DMS 273 treated with DMSO at 0.1 percent for 48 hours (cell line): Measurements from ENCODE around the gene SPACA7.

Source experiments
- DNase-seq: peaks from one replicate; lab custom pipeline; 2025; lab: John Stamatoyannopoulos, UW

The SPACA7 gene

DNA sequence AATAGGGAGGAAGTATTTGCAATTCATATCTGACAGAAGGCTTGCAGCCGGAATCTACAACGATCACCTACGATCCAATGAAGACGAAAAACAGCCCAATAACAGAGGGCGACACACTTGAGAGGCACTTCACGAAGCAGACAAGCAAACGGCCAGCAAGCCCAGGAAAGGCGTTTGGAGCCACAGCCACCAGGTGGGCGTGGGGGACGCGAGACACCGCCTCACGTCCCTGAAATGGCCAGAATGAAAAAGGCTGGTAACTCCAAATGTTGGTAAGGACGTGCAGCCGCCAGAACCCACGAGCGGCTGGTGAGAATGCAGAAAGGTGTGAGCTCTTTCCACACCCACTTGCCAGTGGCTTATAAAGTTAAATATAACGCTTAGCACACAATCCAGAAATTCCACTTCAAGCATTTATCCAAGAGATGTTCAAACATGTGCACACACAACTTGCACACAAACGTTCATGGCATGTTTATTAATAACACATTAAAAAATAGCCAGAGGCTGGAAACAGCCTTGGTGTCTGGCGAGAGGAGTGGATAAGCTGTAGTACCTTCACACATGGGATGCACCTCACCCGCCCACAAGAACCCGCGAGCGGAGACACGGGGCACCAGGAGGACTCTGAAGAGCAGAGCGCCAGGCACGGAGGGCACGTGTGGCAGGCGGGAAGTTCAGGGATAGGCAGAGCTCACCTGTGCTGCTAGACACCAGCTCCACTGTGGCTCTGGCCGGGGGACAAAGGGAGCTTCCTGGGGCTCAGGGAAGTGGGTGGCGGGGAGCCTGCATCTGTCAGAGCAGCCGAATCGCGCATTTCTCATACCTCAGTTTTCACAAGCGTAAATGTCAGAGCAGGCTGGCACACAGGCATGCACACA lies 89.3 kb downstream of the SPACA7 start:
- no peak for DNase-seq

DNA sequence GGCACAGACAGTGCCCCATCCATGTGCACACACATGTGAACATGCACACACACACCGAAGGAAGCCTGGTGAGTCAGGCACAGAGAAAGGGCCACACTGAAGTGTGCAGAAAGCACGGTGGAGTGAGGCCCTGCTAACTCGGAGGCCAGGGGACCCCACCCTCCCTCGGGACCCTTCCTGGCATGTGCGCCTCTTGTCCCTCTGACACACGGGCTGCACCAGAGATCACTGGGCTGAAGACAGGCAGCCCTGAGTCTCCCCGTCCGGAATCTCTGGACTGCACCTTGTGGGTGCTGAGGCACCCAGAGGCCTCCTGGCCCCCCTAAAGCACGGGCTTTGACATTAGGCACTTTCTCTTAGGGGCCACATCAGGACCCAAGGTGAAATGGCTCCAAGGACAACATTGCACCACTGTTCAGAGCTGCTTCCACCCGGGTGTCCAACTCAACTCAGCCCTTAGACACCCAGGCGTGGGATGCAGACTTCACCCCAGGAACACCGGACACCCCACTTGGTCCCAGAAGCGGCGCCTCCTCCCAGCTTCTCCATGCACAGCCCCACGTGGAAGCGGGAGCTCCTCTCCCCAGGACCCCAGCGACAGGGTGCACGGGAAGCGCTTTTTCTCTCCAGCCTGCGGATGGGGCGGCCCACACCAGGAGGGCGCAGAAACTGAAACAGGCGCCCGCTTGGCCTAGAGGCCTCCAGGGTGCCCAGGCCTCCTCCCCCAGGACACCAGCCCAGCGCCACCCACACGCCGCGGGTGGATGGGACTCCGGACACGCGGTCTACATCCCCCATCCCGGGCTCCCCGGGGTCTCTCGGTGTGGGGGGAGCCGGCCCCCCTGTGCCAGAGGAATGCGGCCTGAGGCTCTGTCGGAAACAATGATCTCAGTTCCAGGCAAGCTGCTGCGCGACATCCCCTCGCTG lies 90.2 kb downstream of the SPACA7 start:
- DNase-seq = no peak

DNA sequence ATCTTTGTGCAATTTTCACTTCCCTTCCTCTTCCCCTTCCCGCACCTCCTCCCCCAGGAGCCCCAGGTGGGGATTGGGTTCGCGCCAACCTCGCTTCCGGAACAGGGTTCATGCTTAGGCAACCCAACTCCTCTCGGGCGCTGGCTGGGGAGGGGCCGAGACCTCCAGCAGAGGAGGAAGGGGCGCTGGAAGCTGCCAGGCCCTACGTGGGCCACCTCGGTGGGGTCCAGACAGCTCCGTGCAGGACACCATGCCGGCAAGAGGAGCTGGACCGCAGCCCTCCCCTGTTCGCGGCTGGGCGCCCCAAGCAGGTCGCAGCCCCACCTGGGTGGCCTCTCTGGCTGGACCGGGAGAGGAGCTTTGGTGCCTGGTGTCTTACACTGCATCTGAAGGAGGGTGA lies 91.1 kb downstream of the SPACA7 start:
- DNase-seq = no peak

DNA sequence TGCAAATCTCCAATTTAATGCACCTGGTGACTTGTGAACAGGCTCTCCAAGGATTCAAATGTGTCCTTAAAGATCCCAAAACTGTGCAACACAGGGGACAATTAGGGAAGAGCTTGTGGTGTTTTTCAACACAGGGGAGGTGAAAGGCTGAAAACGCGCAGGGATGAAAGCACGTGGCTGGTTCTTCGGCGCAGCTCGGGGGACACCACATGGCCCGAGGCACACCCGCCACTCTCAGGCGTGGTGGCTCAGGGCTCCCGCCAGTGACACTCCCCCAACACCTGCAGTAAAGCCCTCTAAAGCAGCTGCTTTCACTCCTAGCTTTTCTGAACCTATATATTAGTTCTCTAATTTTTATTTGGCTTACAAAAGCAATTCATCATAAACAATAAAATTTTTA lies 91.9 kb downstream of the SPACA7 start:
- no peak for DNase-seq

DNA sequence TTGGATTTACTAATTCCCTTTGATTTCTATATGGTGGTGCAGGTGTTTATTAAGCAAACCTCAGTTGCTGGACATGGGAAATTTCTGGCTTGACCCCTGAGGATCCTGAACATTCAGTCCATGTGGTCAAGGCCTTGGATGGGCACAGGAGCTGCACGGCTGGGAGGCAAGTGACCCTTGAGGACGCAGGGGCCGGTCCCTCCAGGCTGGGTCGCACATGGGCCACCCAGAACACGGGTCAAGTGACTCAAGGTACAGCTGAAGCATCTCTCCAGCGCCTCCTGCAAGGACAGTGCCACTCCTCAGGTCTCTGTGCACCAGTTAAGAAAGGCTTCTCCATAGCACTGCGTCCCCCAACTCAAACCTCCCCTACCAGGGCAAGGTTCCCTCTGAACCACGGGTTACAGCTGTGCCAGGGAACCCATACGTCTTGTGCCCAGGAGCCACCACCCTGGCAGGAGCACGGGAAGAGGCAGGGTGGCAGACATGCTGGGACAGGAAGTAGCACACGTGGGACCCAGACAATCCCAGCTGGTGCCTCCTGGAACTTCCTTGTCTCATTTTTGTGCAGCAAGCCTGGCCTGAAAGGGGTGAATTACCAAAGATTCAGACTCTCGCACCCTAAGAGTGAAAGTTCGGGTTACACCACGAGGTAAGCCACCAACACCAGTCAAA lies 93.1 kb downstream of the SPACA7 start:
- no peak for DNase-seq

DNA sequence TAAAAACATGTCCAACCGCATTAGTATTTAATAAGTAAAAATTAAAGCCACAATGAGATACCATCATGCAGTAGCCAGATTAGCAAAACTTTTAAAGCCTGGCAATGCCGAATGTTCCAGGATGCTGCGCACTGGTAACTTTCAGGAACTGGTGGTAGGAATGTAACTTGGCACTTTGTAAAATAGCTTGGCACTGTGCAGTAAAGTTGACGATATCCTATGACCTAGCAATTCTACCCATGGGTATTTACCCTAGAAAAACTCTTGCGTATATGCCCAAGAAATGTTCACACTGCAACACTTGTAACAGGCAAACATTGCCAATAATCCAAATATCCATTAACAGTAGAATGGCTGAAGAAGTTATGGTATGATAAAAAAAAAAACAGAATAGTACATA lies 97.7 kb downstream of the SPACA7 start:
- no peak for DNase-seq

DNA sequence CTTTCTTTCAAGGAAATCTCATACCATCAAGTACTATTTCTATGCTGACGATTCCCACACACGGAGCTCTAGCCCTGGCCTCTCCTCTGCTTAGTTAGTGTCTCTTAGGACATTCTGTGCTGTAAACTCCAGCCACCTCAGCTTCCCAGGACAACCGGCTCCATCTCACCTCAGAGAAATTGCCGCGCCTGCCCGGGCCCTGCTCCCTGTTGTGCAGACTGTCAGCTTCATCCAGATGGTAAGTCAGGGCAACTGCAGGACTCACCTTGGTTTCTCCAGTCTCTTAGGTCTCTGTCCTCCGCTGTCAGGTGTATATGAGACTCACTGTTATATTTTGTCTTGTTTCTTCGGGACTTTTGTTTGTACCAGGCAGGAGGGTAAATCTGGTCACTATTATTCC lies 98.7 kb downstream of the SPACA7 start:
- DNase-seq = no peak

DNA sequence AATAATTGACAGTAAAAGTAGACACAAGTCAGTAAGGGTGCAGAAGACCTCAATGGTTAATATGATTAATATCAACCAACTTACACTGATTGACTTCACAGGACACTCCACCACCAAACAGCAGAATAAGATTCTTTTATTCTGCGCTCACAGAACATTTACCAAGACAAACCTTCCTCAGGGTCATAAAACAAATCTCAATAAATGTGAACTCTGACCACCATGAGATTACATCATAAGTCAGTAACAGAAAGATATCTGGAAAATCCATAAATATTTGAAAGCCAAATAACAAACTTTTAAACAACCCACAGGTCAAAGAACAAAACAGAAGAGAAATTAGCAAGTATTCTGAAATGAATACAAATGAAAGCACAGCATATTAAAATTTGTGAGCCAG lies 99.7 kb downstream of the SPACA7 start:
- DNase-seq = no peak

DNA sequence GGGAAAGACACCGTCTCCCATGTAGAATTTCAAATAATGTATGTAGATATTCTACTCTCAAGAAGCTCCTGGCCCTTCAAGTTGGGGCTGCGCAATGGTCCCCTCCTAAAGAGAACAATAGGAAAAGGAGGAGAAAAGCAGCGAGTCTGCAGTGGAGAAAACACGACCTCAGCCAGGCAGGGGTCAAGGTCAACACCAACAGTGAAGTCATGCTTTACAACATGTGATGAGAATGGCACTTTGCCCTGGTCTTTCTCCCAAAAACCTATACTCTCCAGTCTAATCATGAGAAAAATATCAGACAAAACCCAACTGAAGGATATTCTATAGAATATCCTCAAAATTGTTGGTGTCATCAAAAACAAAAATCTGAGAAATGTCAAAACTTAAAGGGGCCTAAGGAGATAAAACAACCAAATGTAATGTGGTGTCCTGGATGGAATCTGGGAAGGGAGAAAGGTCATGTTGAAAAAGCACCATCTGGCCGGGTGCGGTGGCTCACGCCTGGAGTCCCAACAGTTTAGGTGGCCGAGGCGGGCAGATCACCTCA lies 101.0 kb downstream of the SPACA7 start:
- DNase-seq = no peak

DNA sequence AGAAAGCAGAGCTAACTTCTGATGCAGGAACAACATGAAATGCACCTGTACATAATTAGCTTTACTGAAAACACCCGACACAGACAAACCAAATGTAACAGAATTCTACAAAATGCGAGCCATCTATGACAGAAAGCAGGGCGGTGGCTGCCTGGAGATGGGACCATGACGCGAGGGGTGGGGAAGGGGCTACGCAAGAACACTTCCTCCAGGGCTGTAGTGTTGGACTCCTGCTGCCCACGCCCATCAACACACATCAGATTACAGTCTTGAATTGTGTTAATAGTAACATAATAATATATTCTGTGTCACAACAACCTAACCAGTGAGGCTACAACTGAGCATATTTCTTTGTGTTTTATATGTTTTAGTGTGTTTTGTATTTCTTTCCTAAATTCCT lies 103.2 kb downstream of the SPACA7 start:
- no peak for DNase-seq

DNA sequence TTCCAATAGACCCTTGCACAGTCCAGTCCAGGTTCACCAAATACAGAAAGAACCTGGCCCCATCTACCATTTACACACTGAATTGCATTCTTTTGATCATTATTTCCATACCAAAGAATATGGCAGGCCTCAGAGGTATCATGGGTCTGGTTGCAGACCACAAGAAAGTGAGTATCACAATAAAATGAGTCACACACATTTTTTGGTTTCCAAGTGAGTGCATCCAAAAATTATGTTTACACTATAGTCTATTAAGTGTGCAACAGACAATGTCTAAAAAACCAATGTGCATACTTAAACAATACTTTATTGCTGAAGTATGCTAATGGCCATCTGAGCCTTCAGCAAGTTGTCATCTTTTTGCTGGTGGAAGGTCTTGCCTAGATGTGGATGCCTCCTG lies 105.3 kb downstream of the SPACA7 start:
- no peak for DNase-seq

DNA sequence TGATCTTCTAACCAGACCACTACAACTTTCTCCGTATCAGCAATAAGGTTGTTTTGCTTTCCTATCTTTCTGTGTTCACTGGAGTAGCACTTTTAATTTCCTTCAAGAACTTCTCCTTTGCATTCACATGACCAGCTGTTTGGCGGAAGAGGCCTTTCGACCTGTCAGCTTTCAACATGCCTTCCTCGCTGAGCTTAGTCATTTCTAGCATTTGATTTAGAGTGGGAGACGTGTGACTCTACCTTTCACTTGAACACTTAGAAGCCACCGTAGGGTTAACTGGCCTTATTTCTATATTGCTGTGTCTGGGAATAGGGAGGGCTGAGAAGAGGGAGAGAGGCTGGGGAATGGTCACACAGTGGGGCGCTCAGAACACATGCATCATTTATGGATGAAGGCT lies 107.1 kb downstream of the SPACA7 start:
- DNase-seq = no peak
